GM12878 (cell line): ENCODE measurements around the gene BARHL1. TPM values are rescaled to one million over a fixed set of nuclear protein-coding genes. Genes with fewer than 3 reads are reported as not detected.

Source experiments
- ATAC-seq: fragments of 200-7000 bp; cut with Tn5 transposase; 3 replicates; pipeline ENCODE4 v1.9.1; 2020; ENCODE audit warnings: mild to moderate bottlenecking, moderate library complexity
- BruUV-seq: library from RNA; stranded (reverse); fragments of 400-500 nt; replicated peaks from 2 replicates; lab custom pipeline; 2021; lab: Mats Ljungman, UMichigan
- CTCF ChIA-PET: fragments of 300-600 bp; sonication (Branson Sonifier 250); formaldehyde crosslinking; extraction: SDS; loops from one replicate; lab custom pipeline; 2021; ENCODE audit warnings: inconsistent platforms; lab: Yijun Ruan, JAX
- POLR2A ChIA-PET: fragments of 350-600 bp; formaldehyde crosslinking; extraction: SDS; loops from one replicate; lab custom pipeline; 2021; ENCODE audit warnings: inconsistent platforms; lab: Charles Lee
- RAD21 ChIA-PET: fragments of 300-600 bp; sonication (Branson Sonifier 250); formaldehyde crosslinking; loops from one replicate; lab custom pipeline; 2023; ENCODE audit warnings: antibody characterized with exemption; ENCODE audit not compliant: unreplicated experiment; lab: Charles Lee
- SMC1A ChIA-PET: fragments of 300-600 bp; sonication (Branson Sonifier 250); formaldehyde crosslinking; loops from one replicate; lab custom pipeline; 2023; ENCODE audit not compliant: unreplicated experiment, uncharacterized antibody; lab: Charles Lee
- DNase-seq: peaks from one replicate; pipeline ENCODE4 v3.0.0-alpha.2; 2011; ENCODE audit warnings: low read depth, low spot score
- FAIRE-seq: peaks from 3 replicates; lab custom pipeline; 2011; peaks lifted over from hg19 to GRCh38; lab: Jason Lieb, UNC
- H2AFZ ChIP-seq: 2 replicates; pipeline ENCODE4 v1.6.0; 2011; ENCODE audit warnings: low read depth, low read length, control low read depth; ENCODE audit not compliant: control insufficient read depth
- H3K27ac ChIP-seq: 2 replicates; pipeline ENCODE4 v1.5.1; 2011; ENCODE audit warnings: control low read depth; ENCODE audit not compliant: control insufficient read depth, insufficient read depth
- H3K27me3 ChIP-seq, 2 experiments: replicated peaks in 1 of 2; 2 replicates each; pipeline versions ENCODE4 v1.6.0 to v1.6.1; 2011; ENCODE audit warnings: low read length in 1 of 2; ENCODE audit not compliant: control insufficient read depth in 2 of 2, insufficient read depth in 2 of 2
- H3K36me3 ChIP-seq, 2 experiments: 2 replicates each; pipeline ENCODE4 v1.5.1; 2011; ENCODE audit warnings: low read length in 1 of 2; ENCODE audit not compliant: control insufficient read depth in 2 of 2, insufficient read depth in 2 of 2
- H3K4me1 ChIP-seq: 2 replicates; pipeline ENCODE4 v1.6.1; 2011; ENCODE audit warnings: mild to moderate bottlenecking, low read length, moderate library complexity, mixed read lengths; ENCODE audit not compliant: control insufficient read depth, insufficient read depth
- H3K4me2 ChIP-seq: 2 replicates; pipeline ENCODE4 v1.6.0; 2011; ENCODE audit warnings: control low read depth; ENCODE audit not compliant: control insufficient read depth, insufficient read depth
- H3K4me3 ChIP-seq: fragments of 200-600 bp; sonication (generic); 2 replicates; pipeline ENCODE4 v1.5.1; 2016
- H3K79me2 ChIP-seq: 2 replicates; pipeline ENCODE4 v1.6.0; 2011; ENCODE audit warnings: low read length; ENCODE audit not compliant: control insufficient read depth, insufficient read depth
- H3K9ac ChIP-seq: 2 replicates; pipeline ENCODE4 v1.8.0; 2011; ENCODE audit warnings: low read length, control low read depth, mixed read lengths; ENCODE audit not compliant: control insufficient read depth, insufficient read depth
- H3K9me3 ChIP-seq: replicated peaks from 3 replicates; pipeline ENCODE4 v1.5.1; 2011; ENCODE audit warnings: mild to moderate bottlenecking, low read length; ENCODE audit not compliant: control insufficient read depth, insufficient read depth
- H4K20me1 ChIP-seq: 2 replicates; pipeline ENCODE4 v1.6.0; 2011; ENCODE audit not compliant: control insufficient read depth, insufficient read depth
- ASH2L ChIP-seq: fragments of 300-600, 200-600 bp; sonication (generic); IDR thresholded peaks from 2 replicates; pipeline ENCODE4 v1.6.1; 2017; ENCODE audit warnings: low read depth, mild to moderate bottlenecking, borderline replicate concordance
- ATF3 ChIP-seq: IDR thresholded peaks from 2 replicates; pipeline ENCODE4 v1.6.1; 2011; ENCODE audit warnings: low read depth, mild to moderate bottlenecking, low read length, moderate library complexity, borderline replicate concordance; ENCODE audit errors: extremely low read depth
- DPF2 ChIP-seq: fragments of 450-650 bp; IDR thresholded peaks from 2 replicates; pipeline ENCODE4 v1.6.1; 2017; ENCODE audit warnings: mild to moderate bottlenecking
- ELK1 ChIP-seq: IDR thresholded peaks from 2 replicates; pipeline ENCODE4 v1.6.1; 2012; ENCODE audit warnings: low read depth, low read length, improper control_type of control experiment
- EZH2 ChIP-seq: IDR thresholded peaks from 2 replicates; pipeline ENCODE4 v1.6.1; 2012; ENCODE audit warnings: low read depth, mild to moderate bottlenecking, control low read depth, inconsistent platforms, low read length, borderline replicate concordance; ENCODE audit not compliant: control insufficient read depth
- FOS ChIP-seq: IDR thresholded peaks from 3 replicates; pipeline ENCODE4 v1.6.1; 2011; ENCODE audit warnings: borderline replicate concordance; ENCODE audit not compliant: insufficient read length; ENCODE audit errors: extremely low read depth
- HDGF ChIP-seq: fragments of 450-650 bp; IDR thresholded peaks from 2 replicates; pipeline ENCODE4 v1.6.1; 2016; ENCODE audit warnings: antibody characterized with exemption
- IKZF2 ChIP-seq, 2 experiments: fragments of 450-650 bp; IDR thresholded peaks; 2 replicates each; pipeline ENCODE4 v1.6.1; 2017; ENCODE audit warnings: mild to moderate bottlenecking in 2 of 2, moderate library complexity in 2 of 2
- LARP7 ChIP-seq: fragments of 450-650 bp; IDR thresholded peaks from 2 replicates; pipeline ENCODE4 v1.6.1; 2017; ENCODE audit warnings: mild to moderate bottlenecking
- MEF2B ChIP-seq: fragments of 450-650 bp; IDR thresholded peaks from 2 replicates; pipeline ENCODE4 v1.6.1; 2018; ENCODE audit warnings: mild to moderate bottlenecking, moderate library complexity; ENCODE audit not compliant: partially characterized antibody, poor library complexity, severe bottlenecking
- NFYB ChIP-seq: IDR thresholded peaks from 2 replicates; pipeline ENCODE4 v1.6.1; 2011; ENCODE audit warnings: low read depth, mild to moderate bottlenecking, low read length, improper control_type of control experiment, moderate library complexity; ENCODE audit not compliant: insufficient read depth
- PKNOX1 ChIP-seq: fragments of 450-650 bp; IDR thresholded peaks from 2 replicates; pipeline ENCODE4 v1.6.1; 2016; ENCODE audit warnings: mild to moderate bottlenecking
- POLR2AphosphoS5 ChIP-seq: IDR thresholded peaks from 2 replicates; pipeline ENCODE4 v1.6.1; 2011; ENCODE audit warnings: mild to moderate bottlenecking, low read length, inconsistent platforms
- RFX5 ChIP-seq: IDR thresholded peaks from 2 replicates; pipeline ENCODE4 v1.6.1; 2011; ENCODE audit warnings: low read depth, low read length, improper control_type of control experiment
- SIN3A ChIP-seq: IDR thresholded peaks from 2 replicates; pipeline ENCODE4 v1.6.1; 2012; ENCODE audit warnings: low read depth, low read length, improper control_type of control experiment
- SREBF1 ChIP-seq: IDR thresholded peaks from 2 replicates; pipeline ENCODE4 v1.6.1; 2012; ENCODE audit warnings: mild to moderate bottlenecking, low read length
- YY1 ChIP-seq: IDR thresholded peaks from 2 replicates; pipeline ENCODE4 v1.6.1; 2011; ENCODE audit warnings: low read depth, mild to moderate bottlenecking, low read length
- ZBED1 ChIP-seq: IDR thresholded peaks from 2 replicates; pipeline ENCODE4 v1.6.1; 2016; ENCODE audit warnings: borderline replicate concordance
- WGBS: methylation state at CpG from one replicate; pipeline ENCODE4 v1.1.6; 2016; ENCODE audit warnings: low lambda C conversion rate; ENCODE audit not compliant: insufficient replicate concordance, insufficient coverage; ENCODE audit errors: missing lambda C conversion rate; 5-methylcytosine and 5-hydroxymethylcytosine counted together
- in situ Hi-C: fragments of 300-500 bp; cut with MboI; formaldehyde crosslinking; loops from 9 replicates; pipeline ENCODE4 v1.14.3; 2018; ENCODE audit warnings: mixed read lengths
- intact Hi-C: fragments of 100-400 bp; cut with micrococcal nuclease; formaldehyde crosslinking; loops from one replicate; pipeline ENCODE4 v1.14.2; 2022; ENCODE audit not compliant: unreplicated experiment
- polyA plus RNA-seq, 11 experiments: library from polyadenylated mRNA; depleted of rRNA in 4 of 11; unstranded in 6 of 11; stranded (reverse) in 5 of 11; fragments of >200 nt; fragmentation: Nextera tagmentation in 4 of 11; fragmentation: Illumina TruSeq in 1 of 11; extraction: Ambion mirVana in 4 of 11; extraction: Trizol in 1 of 11; gene quantifications; 1 replicate in 1 of 11; 2 replicates in 10 of 11; pipeline versions ENCODE4 v1.2.1 to v1.2.3, GENCODE V29; 2011 to 2016; ENCODE audit warnings: inconsistent platforms in 2 of 11, missing spikeins in 2 of 11, low read depth in 1 of 11
- total RNA-seq, 4 experiments: library from RNA; depleted of rRNA in 3 of 4; stranded (reverse); fragments of >200 nt in 3 of 4; fragmentation: Illumina TruSeq in 1 of 4; extraction: Trizol in 1 of 4; gene quantifications; 2 replicates each; pipeline versions ENCODE4 v1.2.1 to v1.2.3, GENCODE V29; 2013 to 2021

BARHL1 gene
- total and polyA plus RNA-seq, 10 of the 15 experiments (the other 5 are each of a cell fraction or from before 2014, with no cell fraction given): not detected

GRCh38 chr9:132631685-132632084 is 49.3 kb downstream of the BARHL1 start (continued):
- TF ChIP-seq PKNOX1: no peak
- TF ChIP-seq LARP7: no peak
- no peak for TF ChIP-seq YY1
- no peak for TF ChIP-seq NFYB
- no peak for TF ChIP-seq ZBED1
- no peak for TF ChIP-seq IKZF2 (IDR thresholded peaks at IDR 0.05)
- TF ChIP-seq DPF2: no peak
- no peak for TF ChIP-seq SIN3A
- TF ChIP-seq POLR2AphosphoS5: no peak
- no peak for TF ChIP-seq SREBF1

- DNase-seq (no peak), FAIRE-seq (no peak), ATAC-seq (no peak)
- CTCF ChIA-PET: interaction anchor here (0.9 kb wide), 1 partner anchor 53 kb away, joined by 3 read pairs; no protein-coding TSS in a partner anchor
- Histone ChIP-seq H3K36me3 (peaks cover 8 to 31% of the 10 kb centered on the region in 2 experiments; a peak in 3 of 4 replicates), H2AFZ (no peak overlapping the region), H3K27ac (no peak overlapping the region), H3K9me3 (no peaks in the 10 kb centered on the region), H3K4me3 (no peak overlapping the region), H3K9ac (no peak overlapping the region), H3K4me1 (no peaks in the 10 kb centered on the region), H3K79me2 (no peaks in the 10 kb centered on the region), H3K4me2 (no peak overlapping the region), H4K20me1 (no peaks in the 10 kb centered on the region), H3K27me3 (no peaks in the 10 kb centered on the region)
- intact Hi-C loops (no loop called here), in situ Hi-C loops (no loop called here)
- BruUV-seq: no TSS peak
- WGBS: 82% methylated on average over 7 of the region's 7 CpGs
- SMC1A ChIA-PET: no interaction called here
- POLR2A ChIA-PET: no interaction called here
- RAD21 ChIA-PET: no interaction called here
- TF ChIP-seq MEF2B (no peak), ATF3 (no peak), RFX5 (no peak), ASH2L (no peak), HDGF (no peak), EZH2 (no peak), ELK1 (no peak), FOS (no peak)
These were observed 50.2 kb downstream of the BARHL1 start for GRCh38 chr9:132632413-132633129.
